ENCODE data around the gene CD300E. TPM values are rescaled to one million over a fixed set of nuclear protein-coding genes. Genes with fewer than 3 reads are reported as not detected.

CD300E gene
- total and polyA plus RNA-seq, 2 of the 4 experiments (the other 2 are of a cell fraction), result not detected

- BruUV-seq (replicated peaks), result no TSS peak
- no peak for ATAC-seq (ENCODE audit: low read depth)
Observed at GRCh38 chr17:74658620-74659019, 35.1 kb upstream of the CD300E start.

More at GRCh38 chr17:74658620-74659019, 35.1 kb upstream of the CD300E start:
- Histone ChIP-seq H3K9me1 (ENCODE audit: insufficient read depth, low read length) (no peaks in the 10 kb centered on the region), H3K27ac (ENCODE audit: insufficient read depth, low read length) (no peak overlapping the region), H3K23ac (ENCODE audit: low read depth, low read length) (no peak overlapping the region), H3K4ac (ENCODE audit: low read depth, low read length) (no peak overlapping the region), H2AK5ac (ENCODE audit: low read depth, low read length) (no peak overlapping the region), H3K4me2 (ENCODE audit: low read depth, low read length) (no peak overlapping the region), H3K9ac (ENCODE audit: low read depth, low read length) (no peak overlapping the region), H2AK9ac (replicated peaks; ENCODE audit: low read depth, low read length, poor library complexity) (no peak overlapping the region), H3K9me3 (ENCODE audit: control insufficient read depth, insufficient read depth, low read length) (no peaks in the 10 kb centered on the region), H3K27me3 (ENCODE audit: control insufficient read depth, insufficient read depth, low read length) (no peaks in the 10 kb centered on the region), H2BK15ac (ENCODE audit: low read depth, low read length) (no peak overlapping the region), H3K14ac (replicated peaks; ENCODE audit: low read depth, low read length) (no peak overlapping the region), H4K8ac (ENCODE audit: low read depth in 2 of 2, low read length in 2 of 2) (no peak overlapping the region), H3K56ac (ENCODE audit: extremely low read depth, insufficient read depth, low read length) (no peak overlapping the region), H2BK20ac (ENCODE audit: low read depth, low read length) (no peak overlapping the region), H3K18ac (ENCODE audit: low read depth, low read length) (no peak overlapping the region), H3K4me1 (ENCODE audit: control insufficient read depth, insufficient read depth, low read length) (no peaks in the 10 kb centered on the region), H2BK5ac (ENCODE audit: low read depth, low read length, poor library complexity, severe bottlenecking) (no peak overlapping the region), H2AFZ (replicated peaks; ENCODE audit: low read length, poor library complexity) (no peak overlapping the region), H4K20me1 (ENCODE audit: insufficient read depth, low read length) (no peaks in the 10 kb centered on the region), H3K4me3 (ENCODE audit: insufficient read depth, low read depth, low read length) (no peak overlapping the region), H3K79me1 (ENCODE audit: low read depth in 1 of 2, low read length in 2 of 2) (no peaks in the 10 kb centered on the region), H3K36me3 (ENCODE audit: control insufficient read depth, insufficient read depth, low read length) (no peaks in the 10 kb centered on the region), H4K5ac (ENCODE audit: low read depth, low read length) (no peak overlapping the region), H4K91ac (ENCODE audit: insufficient read depth, low read depth, low read length) (no peak overlapping the region), H2BK120ac (ENCODE audit: low read depth, low read length) (no peak overlapping the region)
- WGBS, 2 experiments (ENCODE audit: extremely low coverage in 2 of 2, insufficient read length in 1 of 2), result 64% methylated on average over 3 of the region's 6 CpGs; no CpG with 5 or more reads in 1 of the 2 experiments
- intact Hi-C loops (cut with micrococcal nuclease) (no loop called here), dilution Hi-C loops (cut with HindIII; ENCODE audit: low sequenced_read_pairs, unreplicated experiment) (no loop called here), in situ Hi-C loops (cut with MboI; ENCODE audit: low sequenced_read_pairs) (no loop called here)
- ChIA-PET POLR2A (ENCODE audit: unreplicated experiment) (no interaction called here), CTCF (interaction anchor here (2.6 kb wide), 1 partner anchor 78 kb away, joined by 29 read pairs; the partner anchor contains the start of gene RAB37)
- TF ChIP-seq SMC3 (IDR thresholded peaks at IDR 0.05; ENCODE audit: low read depth, low read length) (no peak), RCOR1 (IDR thresholded peaks at IDR 0.05; ENCODE audit: insufficient replicate concordance, low read length) (no peak), RAD21 (IDR thresholded peaks at IDR 0.05; ENCODE audit: low read length) (no peak), USF2 (IDR thresholded peaks at IDR 0.05; ENCODE audit: low read depth, low read length) (no peak), RFX5 (IDR thresholded peaks at IDR 0.05; ENCODE audit: low read depth, low read length) (no peak), POLR2A (IDR thresholded peaks at IDR 0.05; ENCODE audit: low read depth, low read length) (no peak), MAZ (IDR thresholded peaks at IDR 0.05; ENCODE audit: borderline replicate concordance, low read depth, low read length) (no peak), ELK1 (IDR thresholded peaks at IDR 0.05; ENCODE audit: borderline replicate concordance, low read depth, low read length) (no peak), CHD1 (IDR thresholded peaks at IDR 0.05; ENCODE audit: low read depth, low read length) (no peak), NFE2L2 (IDR thresholded peaks at IDR 0.05; ENCODE audit: low read depth, low read length) (no peak), CEBPB (IDR thresholded peaks at IDR 0.05; ENCODE audit: low read depth, low read length) (no peak), BHLHE40 (IDR thresholded peaks at IDR 0.05; ENCODE audit: low read depth, low read length) (no peak), MAFK (IDR thresholded peaks at IDR 0.05; ENCODE audit: low read depth, low read length) (no peak), FOS (IDR thresholded peaks at IDR 0.05; ENCODE audit: low read depth, low read length) (no peak), MXI1 (IDR thresholded peaks at IDR 0.05; ENCODE audit: borderline replicate concordance, low read depth, low read length) (no peak)
- TF ChIP-seq, protein P1, sequence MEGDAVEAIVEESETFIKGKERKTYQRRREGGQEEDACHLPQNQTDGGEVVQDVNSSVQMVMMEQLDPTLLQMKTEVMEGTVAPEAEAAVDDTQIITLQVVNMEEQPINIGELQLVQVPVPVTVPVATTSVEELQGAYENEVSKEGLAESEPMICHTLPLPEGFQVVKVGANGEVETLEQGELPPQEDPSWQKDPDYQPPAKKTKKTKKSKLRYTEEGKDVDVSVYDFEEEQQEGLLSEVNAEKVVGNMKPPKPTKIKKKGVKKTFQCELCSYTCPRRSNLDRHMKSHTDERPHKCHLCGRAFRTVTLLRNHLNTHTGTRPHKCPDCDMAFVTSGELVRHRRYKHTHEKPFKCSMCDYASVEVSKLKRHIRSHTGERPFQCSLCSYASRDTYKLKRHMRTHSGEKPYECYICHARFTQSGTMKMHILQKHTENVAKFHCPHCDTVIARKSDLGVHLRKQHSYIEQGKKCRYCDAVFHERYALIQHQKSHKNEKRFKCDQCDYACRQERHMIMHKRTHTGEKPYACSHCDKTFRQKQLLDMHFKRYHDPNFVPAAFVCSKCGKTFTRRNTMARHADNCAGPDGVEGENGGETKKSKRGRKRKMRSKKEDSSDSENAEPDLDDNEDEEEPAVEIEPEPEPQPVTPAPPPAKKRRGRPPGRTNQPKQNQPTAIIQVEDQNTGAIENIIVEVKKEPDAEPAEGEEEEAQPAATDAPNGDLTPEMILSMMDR (conservative IDR thresholded peaks at IDR 0.05; ENCODE audit: low read depth, low read length), result no peak
- no peak for DNase-seq
